Measurements from ENCODE around the gene ZNF621. TPM values are rescaled to one million over a fixed set of nuclear protein-coding genes. Genes with fewer than 3 reads are reported as not detected.

ZNF621 gene
- total and polyA plus RNA-seq, 9 of the 15 experiments (the other 6 are each of a cell fraction or from before 2014, with no cell fraction given): 4.7 to 28.9 (median 20.6) TPM

- TF ChIP-seq PRDM10 (IDR thresholded peaks at IDR 0.05; ENCODE audit: partially characterized antibody) (peak; percentile 27), NEUROD1 (IDR thresholded peaks at IDR 0.05; ENCODE audit: borderline replicate concordance, low read depth, low read length, partially characterized antibody) (no peak), ARID1B (IDR thresholded peaks at IDR 0.05) (0 out of 2 replicates have a peak, but pooled peaks have one; percentile 16), CBFA2T3 (IDR thresholded peaks at IDR 0.05) (peak; percentile 51)
Measured at GRCh38 chr3:40502034-40502433, 22.7 kb upstream of the ZNF621 start (continued).

GRCh38 chr3:40504636-40505430 is 19.9 kb upstream of the ZNF621 start:
- Histone ChIP-seq H3K27ac (ENCODE audit: extremely low read depth, low read depth, low read length) (no peak overlapping the region), H3K27me3 (ENCODE audit: control insufficient read depth in 2 of 2, insufficient read depth in 2 of 2, low read length in 2 of 2) (no peaks in the 10 kb centered on the region), H3K79me2 (ENCODE audit: control insufficient read depth, insufficient read depth, low read length) (no peaks in the 10 kb centered on the region), H2AFZ (ENCODE audit: low read depth, low read length) (peak overlapping the region; percentile 84), H4K20me1 (replicated peaks; ENCODE audit: control insufficient read depth, insufficient read depth, low read length) (no peaks in the 10 kb centered on the region), H3K9ac (ENCODE audit: insufficient read depth in 1 of 2, low read depth in 2 of 2, low read length in 2 of 2) (peak overlapping the region in 1 of 2 experiments; percentile 42; a peak in 1 of 4 replicates), H3K4me1 (replicated peaks in 1 of 2; ENCODE audit: control insufficient read depth in 2 of 2, insufficient read depth in 2 of 2, low read length in 2 of 2) (peaks cover 0 to 7% of the 10 kb centered on the region in 2 experiments; a peak in 3 of 5 replicates), H3K36me3 (ENCODE audit: control insufficient read depth, insufficient read depth, low read length) (no peaks in the 10 kb centered on the region), H3K4me2 (ENCODE audit: insufficient read depth, low read length) (no peak overlapping the region), H3K9me3 (replicated peaks; ENCODE audit: control insufficient read depth, insufficient read depth, low read depth, low read length) (no peaks in the 10 kb centered on the region), H3K9me1 (ENCODE audit: control insufficient read depth, insufficient read depth, low read length) (no peaks in the 10 kb centered on the region), H3K4me3 (peak overlapping the region; percentile 52; the same call in 1 of the 2 replicates)
- POLR2A ChIA-PET: interaction anchor here (0.6 to 2.5 kb wide), 10 partner anchors 9 to 267 kb away, joined by 3 to 19 read pairs (median 5); partner anchors contain the start of genes ZNF619 and ZNF621
- CTCF ChIA-PET (ENCODE audit: low intra/inter-chr PET ratio): no interaction called here
- in situ Hi-C loops (cut with MboI): no loop called here
- no peak for ATAC-seq
- BruUV-seq (replicated peaks): no TSS peak
- no peak for FAIRE-seq
- DNase-seq (ENCODE audit: extremely low read depth in 1 of 4, low spot score in 3 of 4): no peak
- intact Hi-C loops (cut with micrococcal nuclease): no loop called here
- WGBS (ENCODE audit: insufficient coverage, low coverage, missing lambda C conversion rate): 65% methylated on average over 5 of the region's 5 CpGs
- no peak for TF ChIP-seq KAT8 (IDR thresholded peaks at IDR 0.05; ENCODE audit: low read depth)
- TF ChIP-seq KDM1A (IDR thresholded peaks at IDR 0.05): peak; percentile 22 to 31; a peak in 2 of 4 replicates
- no peak for TF ChIP-seq ZNF444 (CRISPR knock-in tag; IDR thresholded peaks at IDR 0.05)
- no peak for TF ChIP-seq ZNF41 (CRISPR knock-in tag; conservative IDR thresholded peaks at IDR 0.05)
- TF ChIP-seq NFE2L1 (tag; IDR thresholded peaks at IDR 0.05; ENCODE audit: borderline replicate concordance, low read depth): no peak
- TF ChIP-seq EWSR1 (IDR thresholded peaks at IDR 0.05; ENCODE audit: borderline replicate concordance, low read depth, partially characterized antibody): no peak
- TF ChIP-seq ZNF124 (CRISPR knock-in tag; IDR thresholded peaks at IDR 0.05): no peak
